HG02798 (cell line): Measurements from ENCODE around the gene ARFGEF3.

ENCODE experiments used
- ATAC-seq: cut with Tn5 transposase; IDR thresholded peaks from one replicate; pipeline ENCODE4 v1.9.1; 2021; ENCODE audit warnings: mild to moderate bottlenecking; ENCODE audit not compliant: unreplicated experiment, poor library complexity

The ARFGEF3 gene

DNA sequence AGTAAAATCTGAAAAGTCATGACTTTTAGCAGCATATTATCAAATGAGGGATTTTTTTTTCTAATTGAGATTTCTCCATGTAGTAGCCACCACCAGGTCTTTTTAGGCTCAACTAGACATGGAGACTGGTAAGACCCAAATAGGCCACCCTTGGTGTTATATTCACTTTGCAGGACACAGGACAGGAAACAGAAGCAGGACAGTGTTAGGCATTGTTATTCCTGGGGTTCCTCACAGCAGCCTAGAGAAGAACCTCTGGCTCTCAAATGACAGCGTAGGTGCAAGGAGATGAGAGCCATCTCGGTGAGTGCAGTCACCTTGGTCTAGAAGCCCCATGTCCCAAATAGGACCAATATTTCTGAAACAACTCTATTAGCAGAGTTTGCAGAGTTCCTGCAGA, 75.7 kb downstream of the ARFGEF3 start:
- no peak for ATAC-seq

DNA sequence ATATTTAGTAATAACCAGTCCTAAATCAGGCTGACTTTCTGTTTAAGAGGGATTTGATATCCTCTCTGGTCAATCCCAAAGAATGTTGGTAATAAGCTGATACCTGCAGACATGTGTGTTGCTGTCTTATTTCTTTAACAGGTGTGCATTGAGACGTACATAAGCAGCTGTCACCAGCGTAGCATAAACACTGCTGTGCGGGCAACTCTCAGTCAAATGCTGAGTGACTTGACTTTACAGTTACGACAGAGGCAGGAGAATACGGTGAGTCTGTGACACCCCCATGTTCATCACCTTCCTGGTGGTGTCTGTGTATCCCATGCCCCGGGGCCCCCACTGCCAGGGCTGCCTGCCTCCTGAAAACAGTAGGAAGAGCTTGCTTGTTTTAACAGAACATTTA, 76.6 kb downstream of the ARFGEF3 start:
- ATAC-seq = no peak

DNA sequence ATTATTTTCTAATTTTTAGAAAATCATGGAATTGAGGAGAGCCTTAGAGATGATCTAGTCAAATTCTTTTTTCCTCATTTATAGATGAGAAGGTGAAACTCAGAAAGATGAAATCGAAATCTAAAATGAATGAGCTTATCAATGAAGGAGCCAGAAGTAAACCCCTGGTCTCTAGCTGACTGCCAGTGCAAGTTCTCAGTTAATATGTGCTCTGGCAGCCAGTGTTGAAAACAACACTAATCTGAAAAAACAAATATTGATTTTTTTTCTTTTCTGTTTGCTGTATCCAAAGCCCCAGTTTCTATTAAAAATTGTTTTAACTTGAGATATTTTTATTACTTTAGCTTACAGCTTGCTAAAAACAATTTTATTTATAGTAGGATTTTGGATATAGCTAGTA, 78.0 kb downstream of the ARFGEF3 start:
- ATAC-seq = no peak

DNA sequence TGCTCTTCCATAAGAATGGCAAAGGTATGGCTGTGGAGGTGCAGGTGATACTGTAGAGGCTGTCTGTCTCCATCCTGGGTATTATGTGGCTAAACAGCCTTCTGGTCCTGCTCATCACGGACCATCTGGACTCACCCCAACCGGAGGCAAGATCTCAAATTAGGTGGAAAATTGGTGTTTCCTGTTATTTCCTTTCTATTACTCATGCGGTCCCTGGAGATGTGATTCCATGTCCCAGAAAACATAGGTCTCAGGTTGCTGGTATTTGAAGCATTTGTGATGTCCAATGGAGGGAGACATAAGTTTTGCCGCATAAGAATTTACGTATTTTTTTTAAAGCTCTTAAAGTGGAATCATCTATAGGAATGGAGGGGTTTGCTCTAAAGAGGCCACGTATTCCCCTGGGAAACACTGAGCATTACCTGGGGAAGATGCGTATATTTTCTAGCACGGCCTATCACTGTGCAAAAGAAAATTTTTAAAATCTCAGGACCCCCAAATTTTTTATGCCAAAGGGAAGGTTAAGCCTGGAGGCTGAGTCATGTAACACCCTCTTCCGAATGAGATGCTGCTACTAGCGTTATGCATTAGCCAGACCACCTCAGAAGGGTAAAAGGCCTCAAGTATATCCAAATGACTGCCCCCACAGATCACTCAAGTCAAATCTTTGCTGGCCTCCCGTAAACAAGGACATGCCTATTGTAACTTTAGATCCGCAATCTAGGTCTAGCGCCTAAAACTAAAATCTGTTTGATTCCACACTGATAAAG, 78.9 kb downstream of the ARFGEF3 start:
- ATAC-seq = no peak

DNA sequence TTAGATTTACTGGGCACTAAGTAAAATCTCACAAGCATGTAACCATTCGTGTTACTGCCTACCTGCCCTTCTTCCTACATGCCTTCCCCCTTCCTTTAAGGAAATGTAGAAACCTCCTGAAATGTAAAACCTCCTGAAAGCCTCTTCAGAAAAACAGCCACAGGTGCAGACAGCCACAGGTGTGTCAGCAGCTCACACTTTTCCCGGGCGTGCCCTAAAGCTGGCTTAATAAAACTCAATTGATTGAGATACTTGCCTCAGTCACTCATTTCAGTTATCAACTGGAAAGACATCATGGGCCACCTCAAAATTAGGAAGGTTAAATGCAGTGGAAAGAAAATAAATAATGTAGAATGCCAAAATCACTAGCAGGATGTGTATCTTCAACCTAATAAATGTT, 79.6 kb downstream of the ARFGEF3 start:
- no peak for ATAC-seq

DNA sequence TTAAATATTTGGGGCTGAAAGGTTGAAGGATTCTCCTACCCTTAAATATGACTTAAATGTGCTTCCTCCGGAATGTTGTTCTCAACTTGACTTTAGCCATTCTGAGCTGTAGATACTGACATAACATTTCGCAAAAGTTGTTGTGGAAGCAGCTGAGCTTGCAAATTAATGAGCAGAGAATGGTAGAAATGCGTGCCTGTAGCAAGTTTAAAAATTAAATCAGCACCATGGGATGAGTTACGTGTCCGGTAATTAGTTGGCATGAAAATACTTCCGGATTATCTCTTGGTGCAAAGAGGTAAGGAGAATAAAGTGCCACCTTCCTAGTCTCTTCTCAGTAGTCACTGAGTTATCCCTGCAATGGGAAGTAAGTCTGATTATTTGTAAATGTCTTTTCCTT, 80.2 kb downstream of the ARFGEF3 start:
- no peak for ATAC-seq

DNA sequence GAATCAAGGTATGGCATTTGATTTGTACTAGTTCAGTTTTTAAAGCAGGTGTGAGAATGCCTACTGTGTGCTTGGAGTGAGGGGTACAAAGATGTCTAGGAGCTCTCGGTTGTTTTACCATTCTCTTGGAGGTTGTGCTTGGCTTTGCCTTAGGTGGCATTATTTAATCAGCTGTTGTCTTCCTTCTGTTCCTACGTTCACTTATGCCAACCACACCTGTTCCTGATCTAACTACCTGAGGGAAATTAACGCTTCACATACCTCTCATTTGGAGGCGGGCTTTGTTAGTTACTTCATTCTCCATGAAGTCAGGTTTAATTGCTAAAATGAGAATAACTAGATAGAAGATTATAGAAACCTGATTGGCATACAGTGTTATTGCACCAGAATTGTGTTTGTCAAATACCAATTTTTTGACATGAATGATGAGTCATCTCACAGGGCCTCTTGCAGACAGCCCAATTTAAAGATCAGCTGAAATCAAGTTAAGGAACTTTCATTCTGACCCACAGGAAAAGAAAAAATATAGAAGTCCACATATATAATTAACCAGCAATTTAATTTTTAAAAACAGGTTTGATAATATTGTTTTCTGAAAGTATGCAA, 81.4 kb downstream of the ARFGEF3 start:
- no peak for ATAC-seq

DNA sequence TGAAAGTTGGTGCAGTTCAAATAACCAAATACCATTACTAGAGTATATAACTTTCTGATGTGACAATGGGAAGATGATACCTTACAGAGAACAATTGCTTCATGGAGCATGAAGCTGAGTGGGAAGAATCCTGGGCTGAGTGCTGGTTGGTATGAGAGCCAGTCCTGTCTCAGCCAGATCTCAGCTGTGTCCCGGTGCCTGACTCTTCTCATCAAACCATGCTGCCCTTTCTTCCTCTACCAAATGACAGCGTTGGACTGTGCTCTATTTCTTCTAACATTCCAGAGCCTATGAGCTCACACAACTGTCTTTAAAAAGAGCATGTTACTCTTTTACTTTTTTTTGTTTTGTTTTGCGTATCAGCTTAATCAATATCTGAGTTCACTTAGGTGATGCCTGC, 84.0 kb downstream of the ARFGEF3 start:
- ATAC-seq = no peak

DNA sequence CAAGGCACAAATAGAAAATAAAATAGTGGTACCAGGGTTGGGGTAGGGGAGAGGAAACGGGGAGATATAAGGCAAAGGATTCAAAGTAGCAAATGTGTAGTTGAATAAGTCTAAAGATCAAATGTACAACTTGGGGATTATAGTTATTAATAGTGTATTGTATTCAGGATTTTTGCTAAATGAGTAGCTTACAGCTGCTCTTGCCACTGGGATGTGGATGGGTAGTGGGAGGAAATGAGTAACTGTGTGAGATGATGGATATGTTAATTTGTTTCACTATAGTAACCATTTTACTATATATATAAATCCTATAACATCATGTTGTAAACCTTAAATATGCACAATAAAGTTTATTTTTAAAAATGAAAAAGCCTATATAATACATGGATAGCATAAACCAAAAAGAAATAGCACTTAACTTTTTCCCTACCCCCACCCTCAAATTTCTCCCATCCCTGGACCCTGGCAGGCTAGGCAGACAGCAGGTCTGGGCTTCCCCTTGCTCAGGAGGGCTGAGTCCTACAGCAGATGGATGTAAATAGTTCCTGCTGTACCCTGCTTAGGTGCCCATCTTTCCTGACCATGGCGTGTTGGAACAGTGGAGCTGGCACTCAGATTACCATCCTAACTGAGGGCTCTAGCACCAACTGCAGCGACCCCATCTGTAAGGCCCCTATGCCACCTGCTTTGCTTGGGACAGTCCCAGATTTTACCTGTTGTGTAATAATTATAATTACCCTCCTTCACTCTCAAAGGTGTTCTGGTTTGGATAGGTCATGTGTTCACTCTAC, 85.1 kb downstream of the ARFGEF3 start:
- ATAC-seq = no peak

DNA sequence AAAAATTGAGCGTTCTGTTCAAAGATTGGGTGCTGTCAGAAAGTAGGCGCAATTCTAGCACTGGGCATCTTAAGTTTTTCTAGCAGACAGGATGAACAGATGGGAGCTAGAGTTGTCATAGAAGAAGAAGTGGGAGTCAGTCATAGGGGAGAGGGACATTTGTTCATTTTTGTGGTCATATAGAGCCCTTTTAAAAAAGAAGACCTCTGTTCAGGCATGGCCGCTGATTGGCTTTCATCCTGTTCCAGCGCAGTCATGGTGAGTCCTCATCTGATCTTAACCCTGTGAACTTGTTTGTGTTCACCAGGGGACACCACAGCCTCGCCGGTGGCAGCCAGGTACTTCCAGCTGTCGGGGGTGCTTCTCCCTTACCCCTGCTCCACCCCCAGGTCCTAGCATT, 86.3 kb downstream of the ARFGEF3 start:
- ATAC-seq = no peak

DNA sequence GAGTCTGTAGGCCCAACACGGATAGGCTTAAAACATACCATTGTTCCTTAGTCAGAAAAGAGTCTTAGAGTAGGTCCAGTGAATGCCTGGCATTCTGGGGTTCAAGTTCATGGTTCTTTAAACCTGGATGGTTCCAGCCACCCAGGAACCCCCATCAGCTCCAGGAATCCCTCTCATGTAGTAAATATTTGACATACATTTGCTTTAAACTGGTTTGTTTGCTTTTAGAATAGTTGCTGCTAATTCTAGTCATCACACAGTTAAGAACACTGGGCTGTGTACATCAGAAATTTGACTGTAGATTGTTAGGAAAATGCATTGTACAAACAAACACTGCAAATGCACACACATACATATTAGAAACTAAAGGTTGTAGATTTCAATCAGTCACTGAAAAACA, 87.1 kb downstream of the ARFGEF3 start:
- ATAC-seq = no peak

DNA sequence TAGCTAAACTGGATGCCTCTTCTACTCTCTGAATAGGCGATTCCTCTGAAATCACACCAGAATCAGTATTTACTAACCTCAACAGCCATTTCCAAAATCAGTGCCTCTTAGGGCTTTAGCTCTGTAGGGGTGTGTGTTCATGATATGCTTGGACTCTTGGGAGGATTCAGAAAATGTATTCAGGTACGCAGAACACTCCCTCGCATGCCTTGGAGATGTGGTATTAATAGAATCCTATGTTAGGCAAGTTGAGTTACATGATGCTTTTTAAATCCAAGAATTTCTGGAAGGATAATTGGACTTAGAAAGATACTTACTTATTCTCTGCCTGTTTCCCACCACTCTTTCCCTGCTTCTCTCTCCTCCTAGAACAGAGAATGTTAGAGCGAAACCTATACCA, 88.3 kb downstream of the ARFGEF3 start:
- ATAC-seq = no peak

DNA sequence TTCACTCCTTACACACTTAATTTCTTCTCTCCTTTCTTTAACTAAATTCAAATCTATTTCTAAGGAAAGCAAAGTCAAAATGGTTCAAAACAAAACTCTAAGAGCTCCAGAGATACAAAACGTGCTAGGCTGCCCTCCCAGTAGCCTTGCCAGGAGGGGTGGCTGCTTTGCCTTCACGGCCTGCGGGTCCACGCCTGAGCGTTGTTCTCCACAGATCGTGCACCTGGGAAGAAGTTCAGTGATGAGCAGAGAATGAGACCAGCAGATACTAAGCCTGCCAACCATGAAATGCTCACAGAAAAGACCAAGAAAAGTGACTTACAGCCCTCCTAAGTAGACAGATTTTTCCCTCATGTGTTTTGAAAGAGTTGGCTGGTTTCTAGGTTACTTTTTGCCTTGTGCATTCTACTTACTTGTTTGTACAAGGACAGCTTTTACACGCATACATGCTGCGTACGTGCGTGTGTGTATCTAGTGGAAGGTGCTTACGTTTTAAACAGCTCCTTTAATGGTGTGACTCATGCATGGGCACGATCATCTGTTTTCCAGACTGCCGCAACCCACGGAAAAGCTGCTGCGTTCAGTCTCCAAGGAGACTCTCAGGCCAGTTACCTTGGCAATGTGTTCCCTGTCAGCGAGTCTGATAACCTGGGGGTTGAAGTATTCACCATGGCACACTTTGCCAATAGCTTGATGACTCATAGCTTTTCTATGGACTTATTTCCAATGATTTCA, 88.9 kb downstream of the ARFGEF3 start:
- no peak for ATAC-seq

DNA sequence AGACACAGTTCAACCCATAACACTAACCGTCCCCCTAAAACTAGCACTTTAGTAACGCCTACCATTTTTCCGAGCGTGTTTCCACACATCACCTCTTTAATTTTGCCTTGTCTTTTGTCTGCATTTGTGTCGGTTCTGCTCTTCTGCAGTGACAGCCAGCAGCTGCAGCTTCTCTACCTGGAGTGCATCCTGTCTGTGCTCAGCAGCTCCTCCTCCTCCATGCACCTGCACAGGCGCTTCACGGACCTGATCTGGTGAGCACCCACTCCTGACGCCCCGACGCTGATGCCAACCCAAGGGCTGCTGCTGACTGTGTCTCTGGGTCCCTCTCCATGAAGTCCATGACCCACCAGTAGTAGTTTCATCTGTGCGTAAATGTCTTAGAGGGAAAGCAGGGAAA, 92.0 kb downstream of the ARFGEF3 start:
- no peak for ATAC-seq

DNA sequence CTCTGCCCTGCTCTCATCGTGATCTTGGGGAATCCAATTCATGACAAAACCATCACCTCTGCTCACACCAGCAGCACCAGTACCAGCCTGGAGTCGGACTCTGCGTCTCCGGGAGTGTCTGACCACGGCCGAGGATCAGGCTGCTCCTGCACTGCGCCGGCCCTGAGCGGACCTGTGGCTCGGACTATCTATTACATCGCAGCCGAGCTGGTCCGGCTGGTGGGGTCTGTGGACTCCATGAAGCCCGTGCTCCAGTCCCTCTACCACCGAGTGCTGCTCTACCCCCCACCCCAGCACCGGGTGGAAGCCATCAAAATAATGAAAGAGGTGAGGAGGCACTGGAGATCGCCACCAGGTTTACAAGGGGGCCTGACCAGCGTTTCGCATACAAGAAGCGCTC, 93.7 kb downstream of the ARFGEF3 start:
- no peak for ATAC-seq

DNA sequence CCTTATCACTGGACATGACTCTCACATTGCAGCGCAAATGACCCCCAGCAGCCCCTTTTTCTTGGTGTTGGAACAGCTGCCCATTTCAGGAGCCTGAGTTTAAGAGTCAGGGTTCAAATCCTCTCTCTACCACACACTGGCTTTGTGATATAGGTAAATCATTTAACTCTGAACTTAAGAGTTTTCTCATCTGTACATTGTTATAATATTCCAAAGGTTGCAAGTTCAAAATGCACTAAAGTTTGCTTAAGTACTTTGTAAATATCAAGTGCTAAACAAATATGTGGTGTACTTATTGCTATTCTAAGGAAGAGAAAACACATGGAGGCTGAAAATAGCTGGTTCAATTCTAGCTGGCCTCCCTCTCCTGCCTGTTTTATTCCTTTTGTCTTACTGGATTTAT, 95.9 kb downstream of the ARFGEF3 start:
- no peak for ATAC-seq

DNA sequence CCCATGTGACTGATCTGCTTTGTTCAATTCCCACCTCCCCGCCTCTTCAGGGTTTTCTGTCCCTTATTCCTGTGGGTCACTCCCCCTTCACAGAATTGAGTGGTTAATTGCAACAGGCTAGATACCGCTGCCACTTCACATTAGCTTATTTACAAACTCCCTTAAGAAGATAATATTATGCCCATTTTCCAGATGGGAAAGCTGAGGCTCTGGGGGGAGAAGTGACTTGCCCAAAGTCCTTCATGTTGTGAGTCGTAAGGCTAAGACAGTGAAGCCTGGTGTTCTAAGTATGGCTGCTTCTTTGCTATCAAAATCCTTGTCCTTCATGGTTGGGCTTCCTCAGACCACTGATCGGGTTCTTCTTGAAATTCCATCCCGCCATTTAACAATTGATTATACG, 96.5 kb downstream of the ARFGEF3 start:
- ATAC-seq = no peak

DNA sequence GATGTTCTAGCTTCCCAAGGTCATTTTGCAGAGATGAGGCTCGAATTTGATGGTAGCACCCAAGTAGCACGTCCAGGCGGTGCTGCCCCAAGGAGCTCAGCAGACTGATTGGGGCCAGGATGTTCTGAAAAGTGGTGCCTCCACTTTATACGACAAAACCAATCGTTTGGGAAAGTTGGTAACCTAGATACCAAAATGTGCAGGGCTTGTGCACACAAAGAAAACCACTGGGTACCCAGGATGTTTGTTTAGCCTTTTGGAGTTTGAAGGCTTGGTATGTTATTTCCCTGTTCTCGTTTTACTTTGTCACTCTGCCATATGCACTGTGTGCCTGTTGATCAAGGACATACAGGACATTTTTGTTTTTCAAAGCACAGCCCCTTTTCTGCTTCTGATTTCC, 97.3 kb downstream of the ARFGEF3 start:
- no peak for ATAC-seq

DNA sequence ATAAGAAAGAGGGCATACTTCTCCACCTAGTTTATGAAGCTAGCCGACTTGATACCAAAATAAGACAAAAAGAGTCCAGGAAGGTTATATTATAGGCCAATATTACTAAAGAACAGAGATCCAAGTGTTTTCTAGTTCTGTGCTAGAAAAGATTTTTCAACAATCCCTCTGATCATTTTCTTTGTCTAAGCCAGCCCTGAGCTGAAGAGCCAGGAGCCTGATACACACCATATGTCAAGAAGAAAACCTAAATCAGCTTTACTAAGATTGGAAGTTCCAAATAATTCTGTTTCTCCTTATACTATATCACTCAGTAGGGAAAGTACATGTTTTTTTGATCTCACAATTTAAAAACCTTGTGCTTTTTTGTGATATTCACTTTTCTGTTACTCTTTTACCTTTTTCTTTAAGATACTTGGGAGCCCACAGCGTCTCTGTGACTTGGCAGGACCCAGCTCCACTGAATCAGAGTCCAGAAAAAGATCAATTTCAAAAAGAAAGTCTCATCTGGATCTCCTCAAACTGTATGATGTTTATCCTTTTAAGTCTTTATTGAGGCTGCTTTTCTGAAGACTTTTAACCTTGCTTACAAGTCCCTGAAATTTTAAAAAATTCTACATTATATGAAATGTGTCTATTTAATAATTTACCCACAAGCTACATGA, 99.5 kb downstream of the ARFGEF3 start:
- ATAC-seq = no peak

DNA sequence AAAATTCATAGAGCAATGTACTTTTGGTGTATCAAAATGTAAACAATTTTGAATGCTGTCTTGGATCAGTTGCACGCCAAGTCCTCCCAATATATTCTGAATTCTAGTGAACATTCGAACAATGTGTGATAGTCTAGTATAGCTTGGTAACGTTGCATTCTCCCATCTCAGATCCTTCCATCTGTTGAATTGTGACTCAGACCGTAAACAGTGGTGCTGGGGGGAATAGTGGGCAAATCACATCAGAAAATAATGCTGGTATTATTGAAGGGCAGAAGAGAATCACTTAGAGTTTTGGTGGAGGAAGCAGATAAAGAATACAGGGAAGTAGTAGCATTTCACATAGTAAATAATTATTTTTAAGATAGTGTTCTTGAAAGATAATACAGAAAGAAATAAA, 102.2 kb downstream of the ARFGEF3 start:
- ATAC-seq = no peak
